ENCODE measurements around the gene SLC1A7.

Gene SLC1A7

GRCh38 chr1:53086491-53087070 lies 55.9 kb downstream of the SLC1A7 start:
- no peaks in the 10 kb centered on the region for H3K36me3 Mint-ChIP-seq
- no peak for ATAC-seq
- no peaks in the 10 kb centered on the region for H3K27me3 Mint-ChIP-seq
- H3K9me3 Mint-ChIP-seq = no peaks in the 10 kb centered on the region
- no peak overlapping the region for H3K27ac Mint-ChIP-seq
- H3K4me1 Mint-ChIP-seq = no peaks in the 10 kb centered on the region
- H3K4me3 Mint-ChIP-seq = no peak overlapping the region

- no peak overlapping the region for H3K27ac Mint-ChIP-seq
- H3K36me3 Mint-ChIP-seq = no peaks in the 10 kb centered on the region
- H3K27me3 Mint-ChIP-seq = no peaks in the 10 kb centered on the region
- no peak overlapping the region for H3K4me3 Mint-ChIP-seq
- H3K4me1 Mint-ChIP-seq = no peaks in the 10 kb centered on the region
- ATAC-seq = no peak
- no peaks in the 10 kb centered on the region for H3K9me3 Mint-ChIP-seq
These were observed 57.0 kb downstream of the SLC1A7 start for GRCh38 chr1:53085405-53085804.

GRCh38 chr1:53084589-53084971 lies 57.9 kb downstream of the SLC1A7 start:
- Mint-ChIP-seq H3K4me3 (no peak overlapping the region), H3K9me3 (no peaks in the 10 kb centered on the region), H3K36me3 (no peaks in the 10 kb centered on the region), H3K27ac (no peak overlapping the region), H3K4me1 (no peaks in the 10 kb centered on the region), H3K27me3 (no peaks in the 10 kb centered on the region)
- ATAC-seq = peak; percentile 9

GRCh38 chr1:53083636-53084588 lies 58.5 kb downstream of the SLC1A7 start:
- Mint-ChIP-seq H3K4me3 (no peak overlapping the region), H3K9me3 (no peaks in the 10 kb centered on the region), H3K4me1 (no peaks in the 10 kb centered on the region), H3K27ac (no peak overlapping the region), H3K36me3 (no peaks in the 10 kb centered on the region), H3K27me3 (no peaks in the 10 kb centered on the region)
- ATAC-seq = no peak

- H3K27ac Mint-ChIP-seq = no peak overlapping the region
- no peaks in the 10 kb centered on the region for H3K4me1 Mint-ChIP-seq
- no peak for ATAC-seq
- no peak overlapping the region for H3K4me3 Mint-ChIP-seq
- no peaks in the 10 kb centered on the region for H3K27me3 Mint-ChIP-seq
- no peaks in the 10 kb centered on the region for H3K9me3 Mint-ChIP-seq
- no peaks in the 10 kb centered on the region for H3K36me3 Mint-ChIP-seq
These were observed 59.5 kb downstream of the SLC1A7 start for GRCh38 chr1:53082826-53083455.

GRCh38 chr1:53081384-53082066 lies 60.9 kb downstream of the SLC1A7 start:
- no peaks in the 10 kb centered on the region for H3K27me3 Mint-ChIP-seq
- no peak overlapping the region for H3K27ac Mint-ChIP-seq
- H3K4me3 Mint-ChIP-seq = no peak overlapping the region
- H3K9me3 Mint-ChIP-seq = no peaks in the 10 kb centered on the region
- no peaks in the 10 kb centered on the region for H3K4me1 Mint-ChIP-seq
- no peaks in the 10 kb centered on the region for H3K36me3 Mint-ChIP-seq
- ATAC-seq = no peak

- H3K36me3 Mint-ChIP-seq = no peaks in the 10 kb centered on the region
These were observed 61.7 kb downstream of the SLC1A7 start for GRCh38 chr1:53080769-53081168.

GRCh38 chr1:53080041-53080440 lies 62.4 kb downstream of the SLC1A7 start:
- Mint-ChIP-seq H3K27me3 (peaks cover 8% of the 10 kb centered on the region), H3K36me3 (no peaks in the 10 kb centered on the region), H3K9me3 (no peaks in the 10 kb centered on the region), H3K4me1 (no peaks in the 10 kb centered on the region), H3K27ac (no peak overlapping the region), H3K4me3 (no peak overlapping the region)
- no peak for ATAC-seq

More at GRCh38 chr1:53080769-53081168, 61.7 kb downstream of the SLC1A7 start:
- no peak for ATAC-seq
- H3K27ac Mint-ChIP-seq = no peak overlapping the region
- no peak overlapping the region for H3K4me3 Mint-ChIP-seq
- H3K27me3 Mint-ChIP-seq = peaks cover under 1% of the 10 kb centered on the region
- no peaks in the 10 kb centered on the region for H3K9me3 Mint-ChIP-seq
- no peaks in the 10 kb centered on the region for H3K4me1 Mint-ChIP-seq

- Mint-ChIP-seq H3K9me3 (no peaks in the 10 kb centered on the region), H3K27me3 (peaks cover 16% of the 10 kb centered on the region), H3K27ac (no peak overlapping the region), H3K4me1 (no peaks in the 10 kb centered on the region), H3K36me3 (no peaks in the 10 kb centered on the region), H3K4me3 (no peak overlapping the region)
- no peak for ATAC-seq
These were observed 63.2 kb downstream of the SLC1A7 start for GRCh38 chr1:53079251-53079650.

GRCh38 chr1:53078333-53079101 lies 63.9 kb downstream of the SLC1A7 start:
- Mint-ChIP-seq H3K9me3 (no peaks in the 10 kb centered on the region), H3K4me1 (no peaks in the 10 kb centered on the region), H3K36me3 (no peaks in the 10 kb centered on the region), H3K4me3 (no peak overlapping the region), H3K27ac (no peak overlapping the region), H3K27me3 (peaks cover 16% of the 10 kb centered on the region)
- no peak for ATAC-seq

GRCh38 chr1:53077599-53077965 lies 64.9 kb downstream of the SLC1A7 start:
- no peaks in the 10 kb centered on the region for H3K9me3 Mint-ChIP-seq

GRCh38 chr1:53076721-53077598 lies 65.5 kb downstream of the SLC1A7 start:
- Mint-ChIP-seq H3K36me3 (no peaks in the 10 kb centered on the region), H3K9me3 (no peaks in the 10 kb centered on the region), H3K4me3 (no peak overlapping the region), H3K4me1 (no peaks in the 10 kb centered on the region), H3K27me3 (peaks cover 16% of the 10 kb centered on the region), H3K27ac (no peak overlapping the region)
- ATAC-seq = peak; percentile 11

More at GRCh38 chr1:53077599-53077965, 64.9 kb downstream of the SLC1A7 start:
- no peak for ATAC-seq
- no peak overlapping the region for H3K4me3 Mint-ChIP-seq
- H3K27ac Mint-ChIP-seq = no peak overlapping the region
- H3K4me1 Mint-ChIP-seq = no peaks in the 10 kb centered on the region
- H3K36me3 Mint-ChIP-seq = no peaks in the 10 kb centered on the region
- peaks cover 16% of the 10 kb centered on the region for H3K27me3 Mint-ChIP-seq

- Mint-ChIP-seq H3K27me3 (peaks cover 16% of the 10 kb centered on the region), H3K4me3 (no peak overlapping the region), H3K9me3 (no peaks in the 10 kb centered on the region), H3K27ac (no peak overlapping the region), H3K36me3 (no peaks in the 10 kb centered on the region), H3K4me1 (no peaks in the 10 kb centered on the region)
- no peak for ATAC-seq
These were observed 66.3 kb downstream of the SLC1A7 start for GRCh38 chr1:53076165-53076564.

GRCh38 chr1:53075761-53076163 lies 66.7 kb downstream of the SLC1A7 start:
- no peak overlapping the region for H3K4me3 Mint-ChIP-seq
- no peaks in the 10 kb centered on the region for H3K9me3 Mint-ChIP-seq
- ATAC-seq = no peak
- H3K4me1 Mint-ChIP-seq = no peaks in the 10 kb centered on the region
- H3K27me3 Mint-ChIP-seq = peaks cover 16% of the 10 kb centered on the region
- no peaks in the 10 kb centered on the region for H3K36me3 Mint-ChIP-seq
- no peak overlapping the region for H3K27ac Mint-ChIP-seq

All from stimulated activated memory B cell treated with anti-CD40 and anti-IgM and Interleukin-4, amounts not matched to agents 10 μg/mL and 1 μg/mL and 100 μg/mL, for 72 hours (primary cell).